ENCODE measurements around the gene EFNA5.

Gene EFNA5

DNA sequence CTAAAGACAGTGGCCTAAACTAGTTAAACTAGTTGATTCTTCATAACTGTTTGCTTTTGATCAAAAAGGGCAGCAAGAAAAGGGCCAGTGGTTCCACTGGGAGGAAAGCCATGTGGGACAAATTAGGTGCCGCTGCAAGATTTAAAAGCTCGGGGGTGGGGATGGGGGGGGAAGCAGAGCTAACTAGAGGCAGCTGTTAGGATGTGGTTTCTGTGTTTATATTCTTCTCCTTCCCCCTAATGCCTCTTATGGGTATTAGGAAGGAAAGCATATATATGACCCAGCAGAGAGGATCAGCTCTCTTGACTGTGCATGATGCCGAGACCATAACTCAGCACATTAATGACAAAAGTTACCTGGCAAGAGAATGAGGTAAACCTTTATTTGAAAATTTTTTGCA, 65.7 kb downstream of the EFNA5 start:
- in situ Hi-C loops (cut with HindIII; ENCODE audit: low sequenced_read_pairs), result no loop called here
- H3K4me3 ChIP-seq (ENCODE audit: low read depth, low read length), result no peak overlapping the region
- TF ChIP-seq, protein P1, sequence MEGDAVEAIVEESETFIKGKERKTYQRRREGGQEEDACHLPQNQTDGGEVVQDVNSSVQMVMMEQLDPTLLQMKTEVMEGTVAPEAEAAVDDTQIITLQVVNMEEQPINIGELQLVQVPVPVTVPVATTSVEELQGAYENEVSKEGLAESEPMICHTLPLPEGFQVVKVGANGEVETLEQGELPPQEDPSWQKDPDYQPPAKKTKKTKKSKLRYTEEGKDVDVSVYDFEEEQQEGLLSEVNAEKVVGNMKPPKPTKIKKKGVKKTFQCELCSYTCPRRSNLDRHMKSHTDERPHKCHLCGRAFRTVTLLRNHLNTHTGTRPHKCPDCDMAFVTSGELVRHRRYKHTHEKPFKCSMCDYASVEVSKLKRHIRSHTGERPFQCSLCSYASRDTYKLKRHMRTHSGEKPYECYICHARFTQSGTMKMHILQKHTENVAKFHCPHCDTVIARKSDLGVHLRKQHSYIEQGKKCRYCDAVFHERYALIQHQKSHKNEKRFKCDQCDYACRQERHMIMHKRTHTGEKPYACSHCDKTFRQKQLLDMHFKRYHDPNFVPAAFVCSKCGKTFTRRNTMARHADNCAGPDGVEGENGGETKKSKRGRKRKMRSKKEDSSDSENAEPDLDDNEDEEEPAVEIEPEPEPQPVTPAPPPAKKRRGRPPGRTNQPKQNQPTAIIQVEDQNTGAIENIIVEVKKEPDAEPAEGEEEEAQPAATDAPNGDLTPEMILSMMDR (IDR thresholded peaks at IDR 0.05; ENCODE audit: low read depth, low read length, missing control alignments), result no peak
- DNase-seq (ENCODE audit: low read depth), result no peak

DNA sequence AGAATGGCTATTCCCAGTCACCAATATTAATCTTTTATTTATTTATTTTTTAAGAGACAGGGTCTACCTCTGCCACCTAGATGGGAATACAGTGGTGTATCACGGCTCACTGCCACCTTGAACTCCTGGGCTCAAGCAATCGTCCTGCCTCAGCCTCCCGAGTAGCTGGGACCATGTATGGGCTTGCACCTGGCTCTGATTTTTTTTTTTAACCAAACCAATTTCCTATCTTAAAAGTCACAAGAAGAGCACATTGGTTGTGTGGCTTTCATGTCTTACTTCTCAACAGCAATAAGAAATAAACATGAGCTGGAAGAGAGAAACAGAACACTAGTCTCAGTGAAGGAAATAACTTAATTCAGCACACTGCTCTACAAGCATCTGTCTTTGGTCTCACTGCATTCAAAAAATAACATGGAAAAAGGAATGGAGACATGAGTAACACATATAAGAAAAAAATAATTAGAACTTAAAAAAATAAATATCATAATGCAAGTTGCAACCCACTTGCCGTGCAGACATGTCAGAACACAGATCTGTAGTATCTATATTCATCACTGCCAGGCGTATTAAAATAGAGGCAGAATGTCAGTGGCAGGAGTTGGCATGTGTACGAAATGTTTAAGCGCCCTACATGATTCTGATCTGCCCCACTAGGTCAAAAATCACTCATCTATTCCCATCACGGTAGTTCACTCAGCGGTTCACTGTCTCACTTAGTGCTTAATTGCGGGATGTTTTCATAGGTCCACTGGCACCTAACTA, 66.4 kb downstream of the EFNA5 start:
- DNase-seq (ENCODE audit: low read depth), result no peak
- no peak overlapping the region for H3K4me3 ChIP-seq (ENCODE audit: low read depth, low read length)
- in situ Hi-C loops (cut with HindIII; ENCODE audit: low sequenced_read_pairs), result no loop called here
- TF ChIP-seq, protein P1 (IDR thresholded peaks at IDR 0.05; ENCODE audit: low read depth, low read length, missing control alignments), result no peak

DNA sequence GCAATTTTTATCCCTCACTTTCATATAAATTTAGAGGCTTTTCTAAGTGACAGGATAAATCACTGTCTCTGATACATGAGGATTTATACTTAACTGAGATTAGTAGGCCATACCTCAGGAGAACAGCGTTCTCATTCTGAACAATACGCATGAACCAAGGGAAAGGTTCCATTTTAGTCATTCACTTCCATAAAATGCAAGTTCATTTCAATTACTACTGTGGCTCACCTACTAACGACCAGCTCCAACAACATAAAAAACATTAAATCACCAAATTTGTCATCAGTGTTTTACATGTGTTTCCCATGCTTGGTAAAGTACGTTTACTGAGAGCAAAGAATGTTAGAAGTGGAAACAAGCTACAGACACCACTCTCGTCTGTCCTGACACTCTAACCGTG, 67.4 kb downstream of the EFNA5 start:
- TF ChIP-seq, protein P1 (IDR thresholded peaks at IDR 0.05; ENCODE audit: low read depth, low read length, missing control alignments), result no peak
- in situ Hi-C loops (cut with HindIII; ENCODE audit: low sequenced_read_pairs), result no loop called here
- no peak overlapping the region for H3K4me3 ChIP-seq (ENCODE audit: low read depth, low read length)
- no peak for DNase-seq (ENCODE audit: low read depth)

DNA sequence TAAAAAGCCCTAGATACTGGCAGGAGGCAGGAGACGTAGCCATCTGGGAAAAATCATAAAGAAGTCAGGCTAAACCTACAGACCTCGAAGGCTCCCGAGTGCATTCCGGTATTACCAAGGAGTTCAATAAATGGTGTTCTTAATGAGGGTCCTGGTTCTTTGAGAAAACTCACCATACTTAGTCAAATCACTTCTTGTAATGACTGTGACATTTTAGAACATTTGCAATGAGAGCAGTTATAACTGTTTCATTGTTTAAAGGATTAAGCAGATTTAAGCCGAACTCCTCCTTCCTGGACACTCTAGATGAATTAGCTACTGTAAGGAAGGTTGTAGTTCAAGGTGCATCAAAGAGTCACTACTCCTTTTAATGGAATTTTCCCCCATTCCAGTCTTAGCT, 67.8 kb downstream of the EFNA5 start:
- TF ChIP-seq, protein P1 (IDR thresholded peaks at IDR 0.05; ENCODE audit: low read depth, low read length, missing control alignments), result no peak
- in situ Hi-C loops (cut with HindIII; ENCODE audit: low sequenced_read_pairs), result no loop called here

DNA sequence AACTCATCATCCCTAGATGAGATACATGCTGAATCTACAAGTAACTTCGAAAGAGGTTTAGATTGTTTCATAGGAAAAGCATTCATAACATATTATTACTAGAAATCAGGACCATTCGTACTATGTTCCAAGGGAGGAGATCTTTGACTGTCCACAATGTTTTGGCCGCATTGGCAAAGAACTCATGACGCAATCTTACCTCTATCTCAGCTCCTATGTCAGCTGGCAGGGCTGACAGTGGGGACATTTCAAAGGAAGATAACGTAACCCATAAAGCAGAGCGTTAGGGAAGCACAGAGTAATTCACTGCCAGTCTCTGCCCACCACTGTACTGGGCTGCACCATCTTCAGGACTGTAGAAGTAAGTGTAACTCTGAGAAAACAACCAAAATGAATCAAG, 69.7 kb downstream of the EFNA5 start:
- TF ChIP-seq, protein P1 (IDR thresholded peaks at IDR 0.05; ENCODE audit: low read depth, low read length, missing control alignments), result no peak
- H3K4me3 ChIP-seq (ENCODE audit: low read depth, low read length), result no peak overlapping the region
- in situ Hi-C loops (cut with HindIII; ENCODE audit: low sequenced_read_pairs), result no loop called here
- no peak for DNase-seq (ENCODE audit: low read depth)

More for the DNA sequence above, 67.8 kb downstream of the EFNA5 start:
- H3K4me3 ChIP-seq (ENCODE audit: low read depth, low read length), result no peak overlapping the region
- no peak for DNase-seq (ENCODE audit: low read depth)

DNA sequence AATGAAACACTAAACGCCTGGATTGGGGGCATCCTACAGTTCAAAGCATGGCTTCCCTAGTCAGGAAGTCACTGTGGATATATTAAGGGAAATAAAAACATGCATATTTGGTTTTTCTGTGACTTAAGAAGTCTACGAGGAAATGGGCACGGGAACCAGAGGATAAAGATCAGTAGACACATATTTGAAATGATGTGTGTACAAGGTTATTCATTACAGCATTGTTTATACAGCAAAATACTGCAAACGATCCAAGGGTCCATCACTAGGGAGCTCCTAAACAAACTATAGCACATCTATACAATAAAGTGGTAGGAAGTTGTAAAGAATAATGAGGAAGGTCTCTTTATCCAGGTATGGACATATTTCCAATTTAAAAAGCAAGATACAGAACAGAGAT, 71.8 kb downstream of the EFNA5 start:
- in situ Hi-C loops (cut with HindIII; ENCODE audit: low sequenced_read_pairs), result loop anchor here (10.0 kb wide), 1 partner anchor 66 kb away; no protein-coding TSS in a partner anchor
- TF ChIP-seq, protein P1 (IDR thresholded peaks at IDR 0.05; ENCODE audit: low read depth, low read length, missing control alignments), result no peak
- DNase-seq (ENCODE audit: low read depth), result no peak
- no peak overlapping the region for H3K4me3 ChIP-seq (ENCODE audit: low read depth, low read length)

Data from astrocyte of the cerebellum (primary cell).